Neural cell (in vitro differentiated cells): ENCODE results near the gene LRRC10B. TPM values are rescaled to one million over a fixed set of nuclear protein-coding genes. Genes with fewer than 3 reads are reported as not detected.

Experiments
- H2AFZ ChIP-seq: fragments of 200-600, 300-800 bp; sonication (generic), shearing (Covaris generic); 2 replicates; pipeline ENCODE4 v1.6.0; 2014; ENCODE audit warnings: low read depth, mild to moderate bottlenecking, antibody characterized with exemption, low read length, moderate library complexity
- H3F3A ChIP-seq: fragments of 200-600 bp; shearing (Covaris generic); 2 replicates; pipeline ENCODE4 v1.6.1; 2016; ENCODE audit warnings: mild to moderate bottlenecking, moderate library complexity, mixed read lengths, antibody characterized with exemption, low read length; ENCODE audit not compliant: insufficient read depth, poor library complexity, severe bottlenecking
- H3K27ac ChIP-seq: fragments of 200-600, 300-800 bp; sonication (generic), shearing (Covaris generic); 2 replicates; pipeline ENCODE4 v1.5.1; 2014; ENCODE audit warnings: mild to moderate bottlenecking, low read length, moderate library complexity
- H3K27me3 ChIP-seq: fragments of 300-800, 200-600 bp; sonication (generic), shearing (Covaris generic); 2 replicates; pipeline ENCODE4 v1.6.0; 2014; ENCODE audit warnings: mild to moderate bottlenecking, low read depth, low read length, moderate library complexity; ENCODE audit not compliant: insufficient read depth
- H3K36me3 ChIP-seq: fragments of 300-800, 200-600 bp; sonication (generic), shearing (Covaris generic); 2 replicates; pipeline ENCODE4 v1.5.1; 2014; ENCODE audit warnings: mild to moderate bottlenecking, antibody characterized with exemption, low read length, moderate library complexity; ENCODE audit not compliant: insufficient read depth
- H3K4me2 ChIP-seq: fragments of 300-800, 200-600 bp; sonication (generic), shearing (Covaris generic); 2 replicates; pipeline ENCODE4 v1.6.0; 2014; ENCODE audit warnings: mild to moderate bottlenecking, low read length
- H3K4me3 ChIP-seq: fragments of 300-800, 200-600 bp; sonication (generic), shearing (Covaris generic); 2 replicates; pipeline ENCODE4 v1.5.1; 2014; ENCODE audit warnings: mild to moderate bottlenecking, low read length, moderate library complexity
- H3K79me2 ChIP-seq: fragments of 200-600 bp; shearing (Covaris generic); replicated peaks from 2 replicates; pipeline ENCODE4 v1.6.0; 2014; ENCODE audit warnings: mild to moderate bottlenecking, low read length, moderate library complexity; ENCODE audit not compliant: insufficient read depth
- H3K9ac ChIP-seq: fragments of 300-800, 200-600 bp; sonication (generic), shearing (Covaris generic); 2 replicates; pipeline ENCODE4 v1.6.1; 2016; ENCODE audit warnings: mild to moderate bottlenecking, low read length, mixed read lengths
- H3K9me2 ChIP-seq: fragments of 200-600 bp; shearing (Covaris generic); 2 replicates; pipeline ENCODE4 v1.6.1; 2016; ENCODE audit warnings: mild to moderate bottlenecking, low read length, mixed read lengths; ENCODE audit not compliant: insufficient read depth
- H3K9me3 ChIP-seq: fragments of 200-600, 300-800 bp; sonication (generic), shearing (Covaris generic); 2 replicates; pipeline ENCODE4 v1.6.1; 2016; ENCODE audit warnings: mild to moderate bottlenecking, mixed run types, low read length, moderate library complexity, mixed read lengths
- H4K20me1 ChIP-seq: fragments of 200-600 bp; shearing (Covaris generic); 2 replicates; pipeline ENCODE4 v1.6.1; 2016; ENCODE audit warnings: mild to moderate bottlenecking, mixed run types; ENCODE audit not compliant: insufficient read depth
- CTCF ChIP-seq: fragments of 450-650 bp; IDR thresholded peaks from 2 replicates; pipeline ENCODE4 v1.5.1; 2014; ENCODE audit warnings: antibody characterized with exemption, mild to moderate bottlenecking, moderate library complexity; ENCODE audit not compliant: poor library complexity, severe bottlenecking
- EP300 ChIP-seq: fragments of 450-650 bp; conservative IDR thresholded peaks from 2 replicates; pipeline ENCODE4 v1.6.1; 2014; ENCODE audit warnings: antibody characterized with exemption, mild to moderate bottlenecking, moderate library complexity; ENCODE audit not compliant: poor library complexity, severe bottlenecking
- EZH2 ChIP-seq: fragments of 200-600, 300-800 bp; shearing (Covaris generic), sonication (generic); IDR thresholded peaks from 2 replicates; pipeline ENCODE4 v1.6.1; 2014; ENCODE audit warnings: antibody characterized with exemption, low read length, borderline replicate concordance, mild to moderate bottlenecking; ENCODE audit not compliant: insufficient read depth, poor library complexity, severe bottlenecking
- MXI1 ChIP-seq: fragments of 450-650 bp; conservative IDR thresholded peaks from 2 replicates; pipeline ENCODE4 v1.6.1; 2014; ENCODE audit warnings: antibody characterized with exemption, mild to moderate bottlenecking; ENCODE audit not compliant: poor library complexity, severe bottlenecking
- POLR2AphosphoS5 ChIP-seq: IDR thresholded peaks from 2 replicates; pipeline ENCODE4 v1.6.1; 2012
- RAD21 ChIP-seq: fragments of 450-650 bp; conservative IDR thresholded peaks from 2 replicates; pipeline ENCODE4 v1.6.1; 2014; ENCODE audit warnings: antibody characterized with exemption, mild to moderate bottlenecking, moderate library complexity
- REST ChIP-seq: IDR thresholded peaks from 2 replicates; pipeline ENCODE4 v1.6.1; 2012; ENCODE audit warnings: borderline replicate concordance
- SMC3 ChIP-seq: fragments of 450-650 bp; conservative IDR thresholded peaks from 2 replicates; pipeline ENCODE4 v1.6.1; 2014; ENCODE audit warnings: antibody characterized with exemption, mild to moderate bottlenecking, moderate library complexity; ENCODE audit not compliant: poor library complexity
- TAF1 ChIP-seq: IDR thresholded peaks from 2 replicates; pipeline ENCODE4 v1.6.1; 2012; ENCODE audit warnings: low read depth
- polyA plus RNA-seq: library from polyadenylated mRNA; depleted of rRNA; stranded (reverse); fragments of >200 nt; gene quantifications from 2 replicates; pipeline ENCODE4 v1.2.3, GENCODE V29; 2014

The LRRC10B gene
- polyA plus RNA-seq, 1 donor from 2014 or later, result 12.4 TPM

- Histone ChIP-seq H3K9ac (no peak overlapping the region), H3F3A (no peaks in the 10 kb centered on the region), H3K27ac (no peak overlapping the region), H3K9me3 (no peaks in the 10 kb centered on the region), H3K9me2 (no peaks in the 10 kb centered on the region), H3K79me2 (no peaks in the 10 kb centered on the region), H3K4me3 (no peak overlapping the region), H2AFZ (no peak overlapping the region), H3K36me3 (no peaks in the 10 kb centered on the region), H3K27me3 (no peaks in the 10 kb centered on the region), H4K20me1 (no peaks in the 10 kb centered on the region), H3K4me2 (no peak overlapping the region)
- no peak for TF ChIP-seq EZH2
- no peak for TF ChIP-seq RAD21
- TF ChIP-seq EP300, result no peak
- no peak for TF ChIP-seq REST
- TF ChIP-seq CTCF, result no peak
- no peak for TF ChIP-seq POLR2AphosphoS5
- no peak for TF ChIP-seq SMC3
- no peak for TF ChIP-seq TAF1
- no peak for TF ChIP-seq MXI1
Observed at GRCh38 chr11:61543606-61544306, 35.2 kb downstream of the LRRC10B start.

GRCh38 chr11:61544466-61544865, 35.9 kb downstream of the LRRC10B start:
- Histone ChIP-seq H3K4me3 (no peak overlapping the region), H3K9ac (no peak overlapping the region), H3F3A (no peaks in the 10 kb centered on the region), H3K4me2 (no peak overlapping the region), H3K9me3 (no peaks in the 10 kb centered on the region), H4K20me1 (no peaks in the 10 kb centered on the region), H3K27me3 (no peaks in the 10 kb centered on the region), H2AFZ (no peak overlapping the region), H3K9me2 (no peaks in the 10 kb centered on the region), H3K79me2 (no peaks in the 10 kb centered on the region), H3K27ac (no peak overlapping the region), H3K36me3 (no peaks in the 10 kb centered on the region)
- no peak for TF ChIP-seq POLR2AphosphoS5
- no peak for TF ChIP-seq RAD21
- no peak for TF ChIP-seq MXI1
- TF ChIP-seq SMC3, result no peak
- no peak for TF ChIP-seq REST
- no peak for TF ChIP-seq EP300
- no peak for TF ChIP-seq EZH2
- no peak for TF ChIP-seq TAF1
- no peak for TF ChIP-seq CTCF
